HEK293T (cell line): ENCODE data around the gene ACTR3.
"Not testable (repeated sequence)": the region's sequence is repeated elsewhere in the genome, so short reads cannot be mapped to it uniquely, and the experiment has no call there.

ENCODE experiments used
- FOXA1 ChIP-seq: fragments of 450-650 bp; IDR thresholded peaks from 2 replicates; pipeline ENCODE4 v1.6.1; 2016; ENCODE audit warnings: mild to moderate bottlenecking
- FOXK2 ChIP-seq: fragments of 450-650 bp; IDR thresholded peaks from 2 replicates; pipeline ENCODE4 v1.6.1; 2016; ENCODE audit warnings: mild to moderate bottlenecking
- NFRKB ChIP-seq: fragments of 450-650 bp; IDR thresholded peaks from 2 replicates; pipeline ENCODE4 v1.6.1; 2016; ENCODE audit warnings: mild to moderate bottlenecking, moderate library complexity
- SP1 ChIP-seq: fragments of 450-650 bp; IDR thresholded peaks from 2 replicates; pipeline ENCODE4 v1.6.1; 2017
- TARDBP ChIP-seq: fragments of 450-650 bp; IDR thresholded peaks from 2 replicates; pipeline ENCODE4 v1.6.1; 2016
- ZNF384 ChIP-seq: fragments of 450-650 bp; IDR thresholded peaks from 2 replicates; pipeline ENCODE4 v1.6.1; 2016

DNA sequence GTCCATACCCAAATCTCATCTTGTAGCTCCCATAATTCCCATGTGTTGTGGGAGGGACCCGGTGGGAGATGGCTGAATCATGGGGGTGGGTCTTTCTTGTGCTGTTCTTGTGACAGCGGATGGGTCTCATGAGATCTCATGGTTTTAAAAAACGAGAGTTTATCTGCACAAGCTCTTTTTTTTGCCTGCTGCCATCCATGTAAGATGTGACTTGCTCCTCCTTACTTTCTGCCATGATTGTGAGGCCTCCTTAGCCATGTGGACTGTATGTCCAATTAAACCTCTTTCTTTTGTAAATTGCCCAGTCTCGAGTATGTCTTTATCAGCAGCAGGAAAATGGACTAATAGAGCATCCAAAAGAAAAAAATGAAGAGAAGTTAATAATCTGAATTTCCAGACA lies 44.1 kb upstream of the ACTR3 start:
- not testable (repeated sequence) for TF ChIP-seq NFRKB, TARDBP, ZNF384, SP1, FOXK2, FOXA1
